ENCODE results near the gene GREM1. TPM values are rescaled to one million over a fixed set of nuclear protein-coding genes. Genes with fewer than 3 reads are reported as not detected.

GREM1 gene
- total RNA-seq: not detected
- polyA plus RNA-seq: not detected
- 0 to 0.49 (median 0) reads per million in 6 experiments for total RNA-seq

- POLR2A ChIA-PET: no interaction called here
- Mint-ChIP-seq H3K4me3 (peak within 1 kb of the TSS in 8 of 10 donors; percentile 3 to 66 (median 50)), H3K27me3 (peaks cover 21 to 85% (median 63%) of the 10 kb centered on the region in 5 donors), H3K36me3 (no peaks in the 10 kb centered on the region), H3K27ac (no peak within 1 kb of the TSS), H3K9me3 (no peaks in the 10 kb centered on the region), H3K4me1 (peaks cover 8 to 25% (median 16%) of the 10 kb centered on the region in 4 donors)
- no peak for ATAC-seq
- no peak for DNase-seq
These were observed at the start of gene GREM1 for GRCh38 chr15:32717426-32718226. GREM1 (plus strand) TSS chr15:32718004; CDS start chr15:32730691, 12,687 bp downstream.

DNA sequence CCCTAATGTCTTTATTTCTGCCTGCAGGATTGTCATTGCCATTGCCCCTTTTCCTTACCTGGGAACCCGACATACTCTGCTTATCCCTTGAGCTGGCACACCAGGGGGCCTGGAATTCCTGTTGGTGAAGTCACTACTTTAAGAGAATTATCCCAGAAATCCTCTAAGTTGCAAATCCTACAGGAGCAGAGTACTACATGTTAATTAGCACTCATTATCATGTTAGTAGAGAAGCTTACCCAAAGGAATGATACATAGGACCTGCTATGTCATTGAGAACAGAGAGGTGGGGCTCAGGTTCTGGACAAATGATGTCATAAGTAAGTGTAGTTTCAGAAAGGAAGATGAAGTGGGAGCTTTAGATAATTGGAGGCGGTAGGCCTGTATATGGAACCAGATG lies 48.9 kb upstream of the GREM1 start:
- no peaks in the 10 kb centered on the region for H3K36me3 Mint-ChIP-seq
- no peaks in the 10 kb centered on the region for H3K4me1 Mint-ChIP-seq
- H3K27me3 Mint-ChIP-seq: peaks cover 0 to 2% (median 0%) of the 10 kb centered on the region in 5 donors
- H3K27ac Mint-ChIP-seq: no peak overlapping the region
- H3K9me3 Mint-ChIP-seq: no peaks in the 10 kb centered on the region
- POLR2A ChIA-PET: no interaction called here
- no peak for DNase-seq
- no peak for ATAC-seq
- H3K4me3 Mint-ChIP-seq: no peak overlapping the region

DNA sequence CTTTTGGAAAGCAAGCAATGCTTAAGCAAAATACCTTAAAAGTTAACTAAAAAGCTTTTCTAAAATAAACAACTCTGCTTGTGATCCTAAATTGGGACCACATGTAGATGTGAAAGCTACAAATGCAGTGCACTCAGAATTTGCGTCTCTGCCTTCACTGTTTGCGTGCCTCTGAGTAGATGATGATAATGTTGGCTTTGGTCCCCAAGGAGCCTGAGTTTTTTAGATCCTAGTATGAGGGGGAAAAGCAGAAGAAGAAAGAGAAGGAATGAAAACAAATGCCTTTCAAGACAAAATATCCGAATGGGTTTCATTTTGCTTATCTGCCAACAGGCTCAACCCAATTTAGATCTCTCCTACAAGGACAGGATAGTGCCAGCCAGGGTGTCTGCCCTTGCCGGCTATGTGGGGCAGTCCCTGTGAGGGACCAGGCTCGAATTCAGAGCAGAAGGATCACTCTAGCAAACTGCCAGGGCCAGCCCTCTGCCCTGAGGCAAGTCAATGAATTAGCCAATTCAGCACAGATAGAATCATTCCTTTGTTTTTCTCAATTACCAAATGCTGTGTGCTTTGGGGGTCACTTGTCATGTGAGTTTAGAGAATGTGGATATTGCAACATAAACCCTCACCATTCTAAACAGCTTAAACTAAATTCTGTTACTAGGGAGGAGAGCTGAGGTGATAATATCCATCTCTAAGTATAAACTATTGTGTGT lies 47.8 kb upstream of the GREM1 start:
- Mint-ChIP-seq H3K27ac (no peak overlapping the region), H3K27me3 (peaks cover 0 to 2% (median 0%) of the 10 kb centered on the region in 5 donors), H3K9me3 (no peaks in the 10 kb centered on the region), H3K4me1 (no peaks in the 10 kb centered on the region), H3K36me3 (no peaks in the 10 kb centered on the region), H3K4me3 (no peak overlapping the region)
- DNase-seq (no peak), ATAC-seq (no peak)
- POLR2A ChIA-PET: no interaction called here

DNA sequence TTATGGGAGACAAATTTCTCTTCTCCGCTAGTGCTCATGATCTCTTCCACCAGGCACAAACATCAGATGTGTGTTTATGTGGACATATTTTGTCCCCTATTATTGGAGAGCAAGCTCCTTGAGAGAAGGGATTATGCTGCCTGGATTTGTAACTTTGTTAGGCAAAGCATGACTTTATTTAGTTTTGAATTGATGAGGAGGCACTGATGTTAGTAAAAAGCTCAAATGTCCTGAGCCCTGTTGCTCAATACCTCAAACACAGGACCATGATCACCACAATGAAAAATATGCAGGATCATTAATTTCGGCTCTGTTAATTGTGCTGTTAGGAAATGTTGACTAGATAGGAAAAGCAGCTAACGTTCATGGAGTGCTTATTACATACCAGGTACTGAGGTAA lies 47.2 kb upstream of the GREM1 start:
- ATAC-seq (no peak), DNase-seq (no peak)
- Mint-ChIP-seq H3K4me1 (no peaks in the 10 kb centered on the region), H3K4me3 (no peak overlapping the region), H3K27me3 (peaks cover 0 to 2% (median 0%) of the 10 kb centered on the region in 5 donors), H3K36me3 (no peaks in the 10 kb centered on the region), H3K9me3 (no peaks in the 10 kb centered on the region), H3K27ac (no peak overlapping the region)
- POLR2A ChIA-PET: no interaction called here

- no peak for DNase-seq
- POLR2A ChIA-PET: no interaction called here
- H3K9me3 Mint-ChIP-seq: no peaks in the 10 kb centered on the region
- H3K36me3 Mint-ChIP-seq: no peaks in the 10 kb centered on the region
- no peak overlapping the region for H3K27ac Mint-ChIP-seq
- H3K4me1 Mint-ChIP-seq: no peaks in the 10 kb centered on the region
- no peak overlapping the region for H3K4me3 Mint-ChIP-seq
- no peak for ATAC-seq
- peaks cover 0 to 2% (median 0%) of the 10 kb centered on the region in 5 donors for H3K27me3 Mint-ChIP-seq
These were observed 46.2 kb upstream of the GREM1 start for GRCh38 chr15:32671339-32672325.

DNA sequence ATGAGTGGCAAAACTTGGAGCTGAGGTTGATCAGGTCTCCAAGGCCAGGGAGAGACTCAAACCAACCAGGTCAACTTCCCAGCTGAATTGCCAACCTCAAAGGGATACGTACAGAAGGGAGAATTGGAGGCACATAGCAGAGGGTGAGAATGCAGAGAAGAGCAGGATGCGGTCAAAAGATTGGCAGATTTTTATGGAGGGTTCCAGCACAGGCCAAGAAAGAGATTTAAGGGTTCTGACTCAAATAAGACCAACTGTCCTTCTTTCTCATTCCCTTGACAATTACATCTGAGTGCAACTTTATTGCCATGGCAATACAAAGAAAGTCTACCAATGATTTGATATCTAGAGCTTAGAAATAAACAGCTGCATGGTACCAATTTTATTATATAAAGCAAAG lies 43.1 kb upstream of the GREM1 start:
- Mint-ChIP-seq H3K27me3 (peaks cover 0 to 2% (median 0%) of the 10 kb centered on the region in 5 donors), H3K27ac (no peak overlapping the region)
- POLR2A ChIA-PET: no interaction called here

GRCh38 chr15:32675466-32675865 lies 42.3 kb upstream of the GREM1 start:
- ATAC-seq: no peak
- Mint-ChIP-seq H3K9me3 (no peaks in the 10 kb centered on the region), H3K4me1 (no peaks in the 10 kb centered on the region), H3K4me3 (no peak overlapping the region), H3K36me3 (no peaks in the 10 kb centered on the region), H3K27ac (no peak overlapping the region), H3K27me3 (peaks cover 0 to 2% (median 0%) of the 10 kb centered on the region in 5 donors)
- POLR2A ChIA-PET: no interaction called here
- DNase-seq: no peak

More for the DNA sequence above, 43.1 kb upstream of the GREM1 start:
- no peak for DNase-seq
- ATAC-seq: no peak
- Mint-ChIP-seq H3K4me3 (no peak overlapping the region), H3K9me3 (no peaks in the 10 kb centered on the region), H3K36me3 (no peaks in the 10 kb centered on the region), H3K4me1 (no peaks in the 10 kb centered on the region)

GRCh38 chr15:32676169-32676568 lies 41.6 kb upstream of the GREM1 start:
- Mint-ChIP-seq H3K27me3 (peaks cover 0 to 2% (median 0%) of the 10 kb centered on the region in 5 donors), H3K36me3 (no peaks in the 10 kb centered on the region), H3K4me3 (no peak overlapping the region), H3K27ac (no peak overlapping the region), H3K9me3 (no peaks in the 10 kb centered on the region), H3K4me1 (no peaks in the 10 kb centered on the region)
- POLR2A ChIA-PET: no interaction called here
- DNase-seq (no peak), ATAC-seq (no peak)

DNA sequence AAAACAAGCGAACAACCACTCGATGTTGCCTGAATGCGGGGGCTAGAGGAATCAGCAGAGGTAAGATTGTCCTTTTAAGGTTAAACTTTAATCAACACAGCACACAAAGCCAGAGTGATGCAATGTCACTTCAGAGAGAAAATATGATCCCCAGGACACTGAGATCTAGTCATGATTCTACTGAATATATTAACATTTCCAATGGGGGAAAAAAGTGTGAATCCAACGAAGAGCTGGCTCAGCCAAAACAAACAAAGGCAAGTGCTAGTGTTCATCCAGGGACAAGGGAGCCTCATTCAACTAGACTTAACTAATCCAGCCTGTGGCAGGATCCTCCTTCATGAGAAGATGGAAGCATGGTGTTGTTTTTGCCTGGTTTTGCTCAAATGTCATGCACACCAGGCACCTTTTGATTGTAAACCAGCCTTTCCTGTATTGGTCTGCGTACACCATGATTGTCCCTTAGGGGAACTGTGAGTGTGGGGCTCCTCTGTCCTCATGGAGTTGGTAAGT lies 40.5 kb upstream of the GREM1 start:
- no peak overlapping the region for H3K27ac Mint-ChIP-seq
- POLR2A ChIA-PET: no interaction called here
- ATAC-seq (no peak), DNase-seq (no peak)
- no peaks in the 10 kb centered on the region for H3K36me3 Mint-ChIP-seq
- H3K27me3 Mint-ChIP-seq: no peaks in the 10 kb centered on the region
- no peaks in the 10 kb centered on the region for H3K9me3 Mint-ChIP-seq
- H3K4me3 Mint-ChIP-seq: no peak overlapping the region
- H3K4me1 Mint-ChIP-seq: no peaks in the 10 kb centered on the region

DNA sequence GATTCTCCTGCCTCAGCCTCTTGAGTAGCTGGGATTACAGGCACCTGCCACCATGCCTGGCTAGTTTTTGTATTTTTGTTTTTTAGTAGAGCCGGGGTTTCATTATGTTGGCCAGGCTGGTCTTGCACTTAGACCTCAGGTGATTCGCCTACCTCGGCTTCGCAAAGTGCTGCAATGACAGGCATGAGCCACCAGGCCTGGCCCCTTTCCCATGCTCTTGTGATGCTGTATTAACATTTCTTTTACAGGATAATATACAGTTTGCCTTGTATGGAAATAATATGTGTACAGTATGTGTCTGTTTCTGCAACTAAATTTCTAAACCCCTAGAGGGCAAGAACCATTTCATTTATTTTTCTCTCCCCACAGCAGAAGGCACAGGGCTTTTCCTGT lies 38.5 kb upstream of the GREM1 start:
- peaks cover 0 to 4% (median 0%) of the 10 kb centered on the region in 5 donors for H3K27me3 Mint-ChIP-seq
- no peaks in the 10 kb centered on the region for H3K9me3 Mint-ChIP-seq
- no peaks in the 10 kb centered on the region for H3K36me3 Mint-ChIP-seq
- no peak overlapping the region for H3K4me3 Mint-ChIP-seq
- ATAC-seq (no peak), DNase-seq (no peak)
- peaks cover 0 to 9% (median 0%) of the 10 kb centered on the region in 4 donors for H3K4me1 Mint-ChIP-seq
- H3K27ac Mint-ChIP-seq: no peak overlapping the region
- POLR2A ChIA-PET: no interaction called here

DNA sequence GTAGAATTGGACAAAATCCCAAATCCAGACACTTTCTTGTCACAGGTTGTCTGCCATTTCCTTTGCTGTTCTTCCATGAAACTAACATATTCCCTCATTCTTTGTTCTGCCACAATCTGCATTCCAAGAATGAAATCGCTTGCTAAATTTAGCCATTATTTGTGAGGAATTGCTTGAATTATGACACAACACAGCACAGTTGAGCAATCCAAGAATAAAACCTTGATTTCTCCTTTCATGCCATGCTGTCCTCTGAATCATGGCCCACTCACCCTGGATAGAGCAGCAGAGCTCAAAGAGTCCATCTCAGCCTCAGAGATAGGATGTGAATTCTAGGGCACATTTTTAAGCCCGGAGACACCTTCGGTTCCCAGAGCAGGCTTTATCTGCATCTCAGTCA lies 35.2 kb upstream of the GREM1 start:
- Mint-ChIP-seq H3K27me3 (peaks cover 0 to 13% (median 0%) of the 10 kb centered on the region in 5 donors), H3K4me3 (no peak overlapping the region), H3K4me1 (peaks cover 0 to 9% (median 0%) of the 10 kb centered on the region in 4 donors), H3K27ac (no peak overlapping the region), H3K9me3 (no peaks in the 10 kb centered on the region), H3K36me3 (no peaks in the 10 kb centered on the region)
- POLR2A ChIA-PET: no interaction called here
- DNase-seq (no peak), ATAC-seq (no peak)

GRCh38 chr15:32682977-32683630 lies 34.7 kb upstream of the GREM1 start:
- ATAC-seq: no peak
- no peak for DNase-seq
- Mint-ChIP-seq H3K4me1 (peaks cover 0 to 9% (median 0%) of the 10 kb centered on the region in 4 donors), H3K9me3 (no peaks in the 10 kb centered on the region), H3K4me3 (no peak overlapping the region), H3K36me3 (no peaks in the 10 kb centered on the region), H3K27me3 (peaks cover 0 to 15% (median 0%) of the 10 kb centered on the region in 5 donors), H3K27ac (no peak overlapping the region)
- POLR2A ChIA-PET: no interaction called here
